Measurements from ENCODE around the gene ZNF770.

GRCh38 chr15:34941185-34941698 is 46.8 kb downstream of the ZNF770 start:
- no peak for TF ChIP-seq EZH2phosphoT487 (IDR thresholded peaks at IDR 0.05; ENCODE audit: borderline replicate concordance, low read depth, low read length)
- TF ChIP-seq CTCF (conservative IDR thresholded peaks at IDR 0.05; ENCODE audit: low read length): no peak

Data from OCI-LY7 (cell line).